Iris pigment epithelial cell (primary cell): ENCODE data around the gene SCFD1.
A peak's percentile ranks its signal among the peaks of the same experiment; 100 is the strongest.
"Not testable (repeated sequence)": the region's sequence is repeated elsewhere in the genome, so short reads cannot be mapped to it uniquely, and the experiment has no call there.

ENCODE experiments used
- DNase-seq: peaks from one replicate; pipeline ENCODE4 v3.0.0-alpha.2; 2011; ENCODE audit warnings: low read depth

The SCFD1 gene

GRCh38 chr14:30673071-30673470 lies 51.0 kb downstream of the SCFD1 start:
- peak; percentile 53 for DNase-seq

- no peak for DNase-seq
Measured at GRCh38 chr14:30678926-30679431, 56.9 kb downstream of the SCFD1 start.

- DNase-seq, result no peak
Measured at GRCh38 chr14:30680036-30680435, 57.9 kb downstream of the SCFD1 start.

- not testable (repeated sequence) for DNase-seq
Measured at GRCh38 chr14:30680776-30681175, 58.7 kb downstream of the SCFD1 start.

- DNase-seq, result peak; percentile 37
Measured at GRCh38 chr14:30681752-30682355, 59.7 kb downstream of the SCFD1 start.

- DNase-seq, result peak; percentile 28
Measured at GRCh38 chr14:30690487-30691355, 68.6 kb downstream of the SCFD1 start.

GRCh38 chr14:30691751-30692398 lies 69.8 kb downstream of the SCFD1 start:
- DNase-seq, result no peak

- no peak for DNase-seq
Measured at GRCh38 chr14:30692669-30693068, 70.5 kb downstream of the SCFD1 start.

GRCh38 chr14:30698463-30698862 lies 76.3 kb downstream of the SCFD1 start:
- no peak for DNase-seq

- DNase-seq, result no peak
Measured at GRCh38 chr14:30706704-30707103, 84.6 kb downstream of the SCFD1 start.

- no peak for DNase-seq
Measured at GRCh38 chr14:30708157-30708556, 86.0 kb downstream of the SCFD1 start.

- DNase-seq, result no peak
Measured at GRCh38 chr14:30709201-30709600, 87.1 kb downstream of the SCFD1 start.

- DNase-seq, result peak; percentile 30
Measured at GRCh38 chr14:30710876-30711275, 88.8 kb downstream of the SCFD1 start.

- no peak for DNase-seq
Measured at GRCh38 chr14:30719137-30719536, 97.0 kb downstream of the SCFD1 start.

- no peak for DNase-seq
Measured at GRCh38 chr14:30725763-30726162, 103.6 kb downstream of the SCFD1 start.

- no peak for DNase-seq
Measured at GRCh38 chr14:30728471-30728870, 106.4 kb downstream of the SCFD1 start.

GRCh38 chr14:30737916-30738315 lies 115.8 kb downstream of the SCFD1 start:
- no peak for DNase-seq

GRCh38 chr14:30738978-30739377 lies 116.9 kb downstream of the SCFD1 start:
- no peak for DNase-seq

GRCh38 chr14:30748343-30748742 lies 126.2 kb downstream of the SCFD1 start:
- no peak for DNase-seq

GRCh38 chr14:30751646-30752416 lies 129.7 kb downstream of the SCFD1 start:
- no peak for DNase-seq

GRCh38 chr14:30753452-30753851 lies 131.3 kb downstream of the SCFD1 start:
- no peak for DNase-seq

GRCh38 chr14:30754778-30755177 lies 132.7 kb downstream of the SCFD1 start:
- no peak for DNase-seq
